ENCODE measurements around the gene LIMS4.
"Not testable (repeated sequence)": the region's sequence is repeated elsewhere in the genome, so short reads cannot be mapped to it uniquely, and the experiment has no call there.

The LIMS4 gene

DNA sequence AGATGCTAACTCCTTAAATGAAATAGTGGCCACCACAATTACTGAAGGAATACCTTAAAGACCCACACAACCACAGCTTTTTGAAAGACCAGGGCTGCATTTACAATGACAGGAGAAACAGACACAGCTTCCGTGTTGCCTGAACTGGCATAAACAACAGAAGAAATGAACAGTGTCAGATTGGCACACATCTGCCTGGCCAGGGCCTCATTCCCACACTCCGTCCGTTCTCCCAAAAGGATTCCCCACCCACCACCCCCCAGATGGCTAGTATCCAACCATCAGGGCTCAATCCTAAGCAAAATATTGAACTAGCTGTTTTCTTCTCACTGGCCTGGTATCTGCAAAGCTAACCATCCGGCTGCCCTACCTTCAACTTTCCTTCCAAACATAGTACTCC, 7.5 kb upstream of the LIMS4 start:
- not testable (repeated sequence) for H2AFZ ChIP-seq (ENCODE audit: low read length); H3K4me3 ChIP-seq (ENCODE audit: low read length, poor library complexity, severe bottlenecking); H3K9ac ChIP-seq (ENCODE audit: low read depth, low read length, poor library complexity, severe bottlenecking); H3K9me3 ChIP-seq (ENCODE audit: insufficient read depth, low read depth, low read length); H3F3A ChIP-seq (ENCODE audit: low read depth); H4K20me1 ChIP-seq (ENCODE audit: insufficient read depth, low read length, poor library complexity, severe bottlenecking); H3K36me3 ChIP-seq (ENCODE audit: insufficient read depth, low read length); H3K79me2 ChIP-seq (ENCODE audit: insufficient read depth, low read length); H3K4me2 ChIP-seq (ENCODE audit: low read depth, low read length, poor library complexity, severe bottlenecking); H3K27me3 ChIP-seq (ENCODE audit: insufficient read depth, low read length, poor library complexity, severe bottlenecking); H3K9me2 ChIP-seq (replicated peaks; ENCODE audit: low read depth, low read length); H3K4me1 ChIP-seq (ENCODE audit: insufficient read depth, low read length, poor library complexity, severe bottlenecking)

DNA sequence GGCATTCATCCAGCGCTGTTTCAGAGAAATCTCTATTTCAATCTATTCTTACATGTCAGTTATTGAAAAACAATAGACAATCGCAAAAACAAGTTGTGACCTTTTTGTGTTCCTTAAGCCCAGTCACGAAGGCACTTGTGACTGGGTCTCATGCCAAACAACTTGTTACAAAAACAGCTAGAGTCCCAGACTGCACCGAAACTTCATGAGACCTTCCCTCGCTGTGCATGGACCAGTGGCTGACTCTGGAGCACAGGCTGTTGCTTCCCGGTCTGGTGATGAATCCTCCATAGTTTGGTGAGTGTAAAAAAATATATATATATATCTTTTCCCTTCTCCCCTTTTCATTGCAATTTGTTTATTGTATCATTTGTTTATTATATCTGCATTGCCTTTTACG, 4.8 kb upstream of the LIMS4 start:
- not testable (repeated sequence) for H4K20me1 ChIP-seq (ENCODE audit: insufficient read depth, low read length, poor library complexity, severe bottlenecking); H3K27me3 ChIP-seq (ENCODE audit: insufficient read depth, low read length, poor library complexity, severe bottlenecking); H3K9me2 ChIP-seq (replicated peaks; ENCODE audit: low read depth, low read length); H3K79me2 ChIP-seq (ENCODE audit: insufficient read depth, low read length); H3F3A ChIP-seq (ENCODE audit: low read depth); H3K4me2 ChIP-seq (ENCODE audit: low read depth, low read length, poor library complexity, severe bottlenecking); H3K9ac ChIP-seq (ENCODE audit: low read depth, low read length, poor library complexity, severe bottlenecking); H3K4me3 ChIP-seq (ENCODE audit: low read length, poor library complexity, severe bottlenecking); H3K36me3 ChIP-seq (ENCODE audit: insufficient read depth, low read length); H3K9me3 ChIP-seq (ENCODE audit: insufficient read depth, low read depth, low read length); H2AFZ ChIP-seq (ENCODE audit: low read length); H3K4me1 ChIP-seq (ENCODE audit: insufficient read depth, low read length, poor library complexity, severe bottlenecking)

DNA sequence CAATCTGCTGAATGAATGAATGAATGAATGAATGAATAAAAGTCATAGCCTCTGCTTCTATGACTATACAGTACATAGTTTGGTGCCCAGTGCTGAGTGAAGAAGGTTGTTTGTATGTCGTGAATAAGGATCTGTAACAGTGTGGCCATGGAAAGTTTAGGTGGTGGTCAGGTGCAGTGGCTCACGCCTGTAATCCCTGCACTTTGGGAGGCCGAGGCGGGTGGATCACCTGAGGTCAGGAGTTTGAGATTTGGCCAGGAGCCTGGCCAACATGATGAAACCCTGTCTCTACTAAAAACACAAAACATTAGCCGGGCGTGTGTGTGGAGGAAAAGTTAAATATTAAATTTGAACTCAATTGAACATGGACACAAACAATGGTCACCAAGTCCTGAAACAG, 4.3 kb upstream of the LIMS4 start:
- not testable (repeated sequence) for H3K9me2 ChIP-seq (replicated peaks; ENCODE audit: low read depth, low read length); H3K79me2 ChIP-seq (ENCODE audit: insufficient read depth, low read length); H3K4me3 ChIP-seq (ENCODE audit: low read length, poor library complexity, severe bottlenecking); H3K36me3 ChIP-seq (ENCODE audit: insufficient read depth, low read length); H3K4me2 ChIP-seq (ENCODE audit: low read depth, low read length, poor library complexity, severe bottlenecking); H3K9ac ChIP-seq (ENCODE audit: low read depth, low read length, poor library complexity, severe bottlenecking); H3K4me1 ChIP-seq (ENCODE audit: insufficient read depth, low read length, poor library complexity, severe bottlenecking); H3K27me3 ChIP-seq (ENCODE audit: insufficient read depth, low read length, poor library complexity, severe bottlenecking); H4K20me1 ChIP-seq (ENCODE audit: insufficient read depth, low read length, poor library complexity, severe bottlenecking); H3K9me3 ChIP-seq (ENCODE audit: insufficient read depth, low read depth, low read length); H3F3A ChIP-seq (ENCODE audit: low read depth); H2AFZ ChIP-seq (ENCODE audit: low read length)

DNA sequence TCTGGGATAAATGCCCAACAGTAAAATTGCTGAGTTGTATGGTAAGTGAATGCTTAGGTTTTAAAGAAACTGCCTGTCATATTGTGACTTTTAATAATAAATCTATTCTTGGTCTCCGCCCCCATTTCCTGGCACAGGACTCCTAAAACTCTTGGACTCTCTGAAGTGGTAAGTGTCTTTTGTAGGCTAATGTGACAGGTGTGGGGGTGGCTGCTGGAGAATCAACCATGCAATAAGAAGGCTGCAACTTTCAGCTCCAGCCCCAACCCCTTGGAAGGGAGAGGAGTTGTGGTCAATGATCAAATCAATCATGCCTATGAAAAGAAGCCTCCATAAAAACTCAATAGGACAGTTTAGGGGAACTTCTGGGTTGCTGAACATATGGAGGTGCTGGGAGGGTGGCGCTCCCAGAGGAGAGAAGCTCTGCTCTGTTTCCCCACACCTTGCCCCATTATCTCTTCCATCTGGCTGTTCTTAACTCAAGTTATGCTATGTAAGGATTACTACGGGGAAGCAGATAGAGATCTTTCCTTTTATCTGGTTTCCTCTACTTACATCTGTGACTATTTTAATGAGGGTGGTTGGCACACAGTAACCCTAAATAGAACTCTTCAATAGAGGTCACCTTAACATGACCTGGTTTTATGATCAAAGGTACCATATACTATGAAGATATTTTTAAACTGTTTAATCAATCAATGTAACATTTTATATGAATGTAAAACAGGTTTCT, 3.2 kb upstream of the LIMS4 start:
- not testable (repeated sequence) for H2AFZ ChIP-seq (ENCODE audit: low read length)

DNA sequence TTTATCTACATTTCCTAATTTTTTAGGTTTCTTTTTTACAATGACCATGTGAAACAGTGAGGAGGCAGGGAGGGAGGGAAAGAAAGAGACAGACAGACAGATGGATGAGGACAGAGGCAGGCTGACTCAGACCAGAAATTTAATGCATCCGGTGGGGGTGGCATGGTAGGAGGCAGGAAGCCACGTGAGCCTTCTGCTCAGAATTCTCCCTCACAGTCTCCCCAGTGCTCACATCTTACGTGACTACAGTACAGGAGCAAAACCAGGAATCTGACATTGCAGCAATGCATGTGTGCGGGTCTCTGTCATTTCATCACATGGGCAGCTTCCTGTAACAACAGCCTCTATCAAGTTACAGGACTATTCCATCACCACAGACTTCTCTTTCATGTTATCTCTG, 2.3 kb upstream of the LIMS4 start:
- not testable (repeated sequence) for H4K20me1 ChIP-seq (ENCODE audit: insufficient read depth, low read length, poor library complexity, severe bottlenecking); H2AFZ ChIP-seq (ENCODE audit: low read length); H3K4me3 ChIP-seq (ENCODE audit: low read length, poor library complexity, severe bottlenecking); H3K9me3 ChIP-seq (ENCODE audit: insufficient read depth, low read depth, low read length); H3K27me3 ChIP-seq (ENCODE audit: insufficient read depth, low read length, poor library complexity, severe bottlenecking); H3K79me2 ChIP-seq (ENCODE audit: insufficient read depth, low read length); H3K9me2 ChIP-seq (replicated peaks; ENCODE audit: low read depth, low read length); H3K4me1 ChIP-seq (ENCODE audit: insufficient read depth, low read length, poor library complexity, severe bottlenecking); H3K36me3 ChIP-seq (ENCODE audit: insufficient read depth, low read length); H3F3A ChIP-seq (ENCODE audit: low read depth); H3K4me2 ChIP-seq (ENCODE audit: low read depth, low read length, poor library complexity, severe bottlenecking); H3K9ac ChIP-seq (ENCODE audit: low read depth, low read length, poor library complexity, severe bottlenecking)

More for the DNA sequence above, 3.2 kb upstream of the LIMS4 start:
- H3K9me3 ChIP-seq (ENCODE audit: insufficient read depth, low read depth, low read length); H3K9me2 ChIP-seq (replicated peaks; ENCODE audit: low read depth, low read length); H3K4me3 ChIP-seq (ENCODE audit: low read length, poor library complexity, severe bottlenecking); H3K36me3 ChIP-seq (ENCODE audit: insufficient read depth, low read length); H4K20me1 ChIP-seq (ENCODE audit: insufficient read depth, low read length, poor library complexity, severe bottlenecking); H3K9ac ChIP-seq (ENCODE audit: low read depth, low read length, poor library complexity, severe bottlenecking); H3K79me2 ChIP-seq (ENCODE audit: insufficient read depth, low read length); H3K27me3 ChIP-seq (ENCODE audit: insufficient read depth, low read length, poor library complexity, severe bottlenecking); H3K4me1 ChIP-seq (ENCODE audit: insufficient read depth, low read length, poor library complexity, severe bottlenecking); H3F3A ChIP-seq (ENCODE audit: low read depth); H3K4me2 ChIP-seq (ENCODE audit: low read depth, low read length, poor library complexity, severe bottlenecking): not testable (repeated sequence)

DNA sequence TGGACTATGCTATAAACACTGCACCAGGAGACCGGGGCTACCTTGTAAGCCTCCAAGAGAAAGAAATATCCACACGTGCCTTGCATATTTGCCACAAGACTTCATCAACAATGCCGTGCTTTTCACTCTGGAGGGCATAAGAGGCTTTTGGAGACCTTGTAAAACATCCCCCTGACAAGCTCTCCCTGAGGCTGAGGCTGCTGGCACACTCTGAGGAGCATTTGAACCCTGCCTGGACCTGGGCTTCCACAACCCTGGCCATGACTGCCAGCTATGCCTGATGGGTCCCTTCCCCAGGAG, 393 bp upstream of the LIMS4 start:
- not testable (repeated sequence) for H3F3A ChIP-seq (ENCODE audit: low read depth); H3K9ac ChIP-seq (ENCODE audit: low read depth, low read length, poor library complexity, severe bottlenecking); H2AFZ ChIP-seq (ENCODE audit: low read length); H3K4me1 ChIP-seq (ENCODE audit: insufficient read depth, low read length, poor library complexity, severe bottlenecking); H4K20me1 ChIP-seq (ENCODE audit: insufficient read depth, low read length, poor library complexity, severe bottlenecking); H3K79me2 ChIP-seq (ENCODE audit: insufficient read depth, low read length); H3K27me3 ChIP-seq (ENCODE audit: insufficient read depth, low read length, poor library complexity, severe bottlenecking); H3K4me3 ChIP-seq (ENCODE audit: low read length, poor library complexity, severe bottlenecking); H3K36me3 ChIP-seq (ENCODE audit: insufficient read depth, low read length); H3K9me2 ChIP-seq (replicated peaks; ENCODE audit: low read depth, low read length); H3K9me3 ChIP-seq (ENCODE audit: insufficient read depth, low read depth, low read length); H3K4me2 ChIP-seq (ENCODE audit: low read depth, low read length, poor library complexity, severe bottlenecking)

DNA sequence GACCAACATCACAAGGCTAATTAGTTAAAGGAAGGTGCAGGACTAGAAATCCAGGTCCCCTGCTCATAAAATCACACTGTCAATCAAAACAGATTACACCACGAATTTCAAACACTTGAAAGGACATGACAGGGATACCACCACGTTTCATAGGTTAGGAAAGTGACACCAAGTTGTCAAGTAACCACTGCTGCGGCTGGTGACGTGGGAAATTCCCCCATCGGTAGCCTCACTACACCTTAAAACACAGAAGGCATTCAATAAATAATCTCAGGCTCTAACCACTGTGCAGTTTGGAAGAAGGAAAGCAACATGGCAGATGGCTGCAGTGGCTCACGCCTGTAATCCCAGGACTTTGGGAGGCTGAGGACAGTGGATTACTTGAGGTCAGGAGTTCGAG, 3.7 kb downstream of the LIMS4 start:
- not testable (repeated sequence) for H3K36me3 ChIP-seq (ENCODE audit: insufficient read depth, low read length); H3K4me2 ChIP-seq (ENCODE audit: low read depth, low read length, poor library complexity, severe bottlenecking); H3K27me3 ChIP-seq (ENCODE audit: insufficient read depth, low read length, poor library complexity, severe bottlenecking); H3K79me2 ChIP-seq (ENCODE audit: insufficient read depth, low read length); H3K9ac ChIP-seq (ENCODE audit: low read depth, low read length, poor library complexity, severe bottlenecking); H3F3A ChIP-seq (ENCODE audit: low read depth); H2AFZ ChIP-seq (ENCODE audit: low read length); H3K9me2 ChIP-seq (replicated peaks; ENCODE audit: low read depth, low read length); H3K9me3 ChIP-seq (ENCODE audit: insufficient read depth, low read depth, low read length); H3K4me1 ChIP-seq (ENCODE audit: insufficient read depth, low read length, poor library complexity, severe bottlenecking); H4K20me1 ChIP-seq (ENCODE audit: insufficient read depth, low read length, poor library complexity, severe bottlenecking); H3K4me3 ChIP-seq (ENCODE audit: low read length, poor library complexity, severe bottlenecking)

DNA sequence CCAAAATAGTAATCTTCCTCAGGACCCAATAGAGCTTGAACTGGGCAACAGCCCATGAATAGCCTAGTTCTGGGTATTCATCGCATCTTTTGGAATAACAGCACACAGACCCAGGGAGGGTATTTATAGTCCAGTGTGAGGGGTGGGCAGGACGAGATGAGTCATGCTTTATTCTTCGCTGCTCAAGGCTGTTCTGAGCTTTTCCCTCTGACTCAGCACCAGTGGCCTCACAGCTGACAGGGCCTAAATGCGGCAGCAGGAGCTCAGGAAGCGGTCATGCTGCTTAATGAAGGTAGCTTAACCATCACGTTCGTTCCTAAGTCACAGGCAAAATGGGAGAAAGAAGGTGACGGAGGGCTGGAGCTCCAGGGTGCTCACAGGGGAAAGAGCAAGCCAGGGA, 7.3 kb downstream of the LIMS4 start:
- H3K9me2 ChIP-seq (replicated peaks; ENCODE audit: low read depth, low read length); H4K20me1 ChIP-seq (ENCODE audit: insufficient read depth, low read length, poor library complexity, severe bottlenecking); H3K4me2 ChIP-seq (ENCODE audit: low read depth, low read length, poor library complexity, severe bottlenecking); H3K9me3 ChIP-seq (ENCODE audit: insufficient read depth, low read depth, low read length); H3F3A ChIP-seq (ENCODE audit: low read depth); H3K4me3 ChIP-seq (ENCODE audit: low read length, poor library complexity, severe bottlenecking); H3K27me3 ChIP-seq (ENCODE audit: insufficient read depth, low read length, poor library complexity, severe bottlenecking); H2AFZ ChIP-seq (ENCODE audit: low read length); H3K36me3 ChIP-seq (ENCODE audit: insufficient read depth, low read length); H3K9ac ChIP-seq (ENCODE audit: low read depth, low read length, poor library complexity, severe bottlenecking); H3K4me1 ChIP-seq (ENCODE audit: insufficient read depth, low read length, poor library complexity, severe bottlenecking); H3K79me2 ChIP-seq (ENCODE audit: insufficient read depth, low read length): not testable (repeated sequence)

All from Loucy (cell line).